Common myeloid progenitor, CD34-positive (primary cell): ENCODE measurements around the gene TLN1.

Experiments used
- CTCF ChIA-PET: fragments of 350-600 bp; sonication (Branson Sonifier 250); formaldehyde crosslinking; loops from one replicate; lab custom pipeline; 2021; ENCODE audit warnings: antibody characterized with exemption; lab: Charles Lee
- POLR2A ChIA-PET: fragments of 350-600 bp; sonication (Branson Sonifier 250); formaldehyde crosslinking; loops from one replicate; lab custom pipeline; 2021; ENCODE audit warnings: antibody characterized with exemption; lab: Charles Lee
- DNase-seq, 3 donors: peaks; one replicate each; pipeline versions ENCODE4 v3.0.0 to v3.0.0-alpha.2; 2013
- H3K27ac ChIP-seq, 2 experiments: 1 replicate in 1 of 2; 2 replicates in 1 of 2; pipeline ENCODE4 v1.7.0; 2013; ENCODE audit warnings: inconsistent platforms in 2 of 2, low read length in 2 of 2, mild to moderate bottlenecking in 2 of 2, low read depth in 1 of 2, moderate library complexity in 1 of 2; ENCODE audit not compliant: severe bottlenecking in 2 of 2, insufficient read depth in 1 of 2, poor library complexity in 1 of 2
- H3K27me3 ChIP-seq, 5 experiments: replicated peaks in 2 of 5; 1 replicate in 3 of 5; 2 replicates in 2 of 5; pipeline versions ENCODE4 v1.6.1 to v1.7.0; 2013; ENCODE audit warnings: low read length in 4 of 5, mild to moderate bottlenecking in 2 of 5, moderate library complexity in 2 of 5, inconsistent platforms in 1 of 5; ENCODE audit not compliant: insufficient read depth in 5 of 5, control insufficient read depth in 4 of 5
- H3K36me3 ChIP-seq, 4 experiments: 1 replicate in 2 of 4; 2 replicates in 2 of 4; pipeline versions ENCODE4 v1.6.1 to v1.7.0; 2013; ENCODE audit warnings: low read length in 3 of 4, control low read depth in 1 of 4, mild to moderate bottlenecking in 1 of 4; ENCODE audit not compliant: control insufficient read depth in 4 of 4, insufficient read depth in 4 of 4
- H3K4me1 ChIP-seq, 4 experiments: 1 replicate in 3 of 4; 2 replicates in 1 of 4; pipeline versions ENCODE4 v1.6.1 to v1.7.1; 2013; ENCODE audit warnings: low read length in 3 of 4, mild to moderate bottlenecking in 3 of 4, control low read depth in 1 of 4, inconsistent platforms in 1 of 4, moderate library complexity in 1 of 4; ENCODE audit not compliant: control insufficient read depth in 4 of 4, insufficient read depth in 4 of 4; ENCODE audit errors: control extremely low read depth in 1 of 4
- H3K4me3 ChIP-seq, 7 experiments: 1 replicate in 4 of 7; 2 replicates in 3 of 7; pipeline versions ENCODE4 v1.5.1 to v1.7.0; 2013; ENCODE audit warnings: mild to moderate bottlenecking in 7 of 7, low read length in 6 of 7, moderate library complexity in 6 of 7, inconsistent platforms in 2 of 7, low read depth in 2 of 7, control low read depth in 1 of 7; ENCODE audit not compliant: insufficient read depth in 4 of 7, control insufficient read depth in 1 of 7; ENCODE audit errors: extremely low read depth in 1 of 7
- H3K9me3 ChIP-seq, 5 experiments: 1 replicate in 4 of 5; 2 replicates in 1 of 5; pipeline versions ENCODE4 v1.6.1 to v1.7.1; 2013; ENCODE audit warnings: low read length in 4 of 5, mild to moderate bottlenecking in 2 of 5, inconsistent platforms in 1 of 5, low read depth in 1 of 5, moderate library complexity in 1 of 5; ENCODE audit not compliant: control insufficient read depth in 4 of 5, insufficient read depth in 2 of 5; ENCODE audit errors: control extremely low read depth in 1 of 5
- WGBS: methylation state at CpG from one replicate; pipeline ENCODE4 v1.1.5; 2013; ENCODE audit not compliant: insufficient coverage; 5-methylcytosine and 5-hydroxymethylcytosine counted together

Gene TLN1

GRCh38 chr9:35682051-35682450 is 49.9 kb downstream of the TLN1 start:
- WGBS = 100% methylated on average over 5 of the region's 6 CpGs
- H3K9me3 ChIP-seq = no peaks in the 10 kb centered on the region
- CTCF ChIA-PET = interaction anchor here (1.0 to 4.8 kb wide), 2 partner anchors 10 to 14 kb away, joined by 4 to 37 read pairs; no protein-coding TSS in a partner anchor
- H3K27ac ChIP-seq = no peak overlapping the region
- H3K27me3 ChIP-seq = no peaks in the 10 kb centered on the region
- H3K4me1 ChIP-seq = no peaks in the 10 kb centered on the region
- peaks cover 0 to 34% (median 6%) of the 10 kb centered on the region in 4 experiments for H3K36me3 ChIP-seq
- POLR2A ChIA-PET = no interaction called here
- no peak overlapping the region for H3K4me3 ChIP-seq
- no peak for DNase-seq

- H3K27me3 ChIP-seq = no peaks in the 10 kb centered on the region
- no peaks in the 10 kb centered on the region for H3K4me1 ChIP-seq
- H3K9me3 ChIP-seq = no peaks in the 10 kb centered on the region
- peaks cover 0 to 34% (median 6%) of the 10 kb centered on the region in 4 experiments for H3K36me3 ChIP-seq
- ChIA-PET CTCF (interaction anchor here (1.0 to 2.8 kb wide), 2 partner anchors 9 to 14 kb away, joined by 4 to 18 read pairs; no protein-coding TSS in a partner anchor), POLR2A (no interaction called here)
- H3K27ac ChIP-seq = no peak overlapping the region
- DNase-seq = no peak
- H3K4me3 ChIP-seq = no peak overlapping the region
- WGBS = 97% methylated on average over 3 of the region's 3 CpGs
These were observed 50.5 kb downstream of the TLN1 start for GRCh38 chr9:35681341-35682002.

GRCh38 chr9:35680331-35681105 is 51.5 kb downstream of the TLN1 start:
- ChIA-PET CTCF (interaction anchor here (0.8 to 2.8 kb wide), 9 partner anchors 10 to 101 kb away, joined by 3 to 18 read pairs (median 4); partner anchors contain the start of gene CCDC107), POLR2A (no interaction called here)
- Histone ChIP-seq H3K4me3 (no peak overlapping the region), H3K27ac (no peak overlapping the region), H3K27me3 (no peaks in the 10 kb centered on the region), H3K36me3 (peaks cover 0 to 33% (median 5%) of the 10 kb centered on the region in 4 experiments), H3K9me3 (no peaks in the 10 kb centered on the region), H3K4me1 (peaks cover 0 to 7% (median 6%) of the 10 kb centered on the region in 4 experiments)
- 87% methylated on average over 11 of the region's 15 CpGs for WGBS
- DNase-seq = no peak

DNA sequence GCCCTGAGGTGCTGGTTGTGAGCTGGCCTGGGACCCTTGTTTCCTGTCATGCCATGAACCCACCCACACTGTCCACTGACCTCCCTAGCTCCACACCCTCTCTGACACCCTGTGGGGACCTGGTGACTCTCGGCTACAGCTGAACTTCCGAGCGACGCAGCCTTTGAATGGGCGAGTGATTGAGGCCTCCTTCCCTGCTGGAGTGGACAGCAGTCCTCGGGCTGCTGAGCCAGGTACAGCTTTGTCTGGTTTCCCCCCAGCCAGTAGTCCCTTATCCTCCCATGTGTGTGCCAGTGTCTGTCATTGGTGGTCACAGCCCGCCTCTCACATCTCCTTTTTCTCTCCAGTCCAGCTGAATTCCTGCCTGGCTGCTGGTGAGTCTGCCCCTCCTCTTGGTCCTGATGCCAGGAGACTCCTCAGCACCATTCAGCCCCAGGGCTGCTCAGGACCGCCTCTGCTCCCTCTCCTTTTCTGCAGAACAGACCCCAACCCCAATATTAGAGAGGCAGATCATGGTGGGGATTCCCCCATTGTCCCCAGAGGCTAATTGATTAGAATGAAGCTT is 52.1 kb downstream of the TLN1 start:
- POLR2A ChIA-PET = no interaction called here
- WGBS = 98% methylated on average over 8 of the region's 8 CpGs
- DNase-seq = no peak
- Histone ChIP-seq H3K4me1 (peaks cover 0 to 12% (median 8%) of the 10 kb centered on the region in 4 experiments), H3K27ac (no peak overlapping the region), H3K36me3 (peaks cover 0 to 26% (median 3%) of the 10 kb centered on the region in 4 experiments), H3K9me3 (no peaks in the 10 kb centered on the region), H3K27me3 (no peaks in the 10 kb centered on the region), H3K4me3 (no peak overlapping the region)
- CTCF ChIA-PET = interaction anchor here (0.8 to 2.8 kb wide), 9 partner anchors 10 to 102 kb away, joined by 3 to 18 read pairs (median 4); partner anchors contain the start of gene CCDC107

GRCh38 chr9:35679091-35679490 is 52.9 kb downstream of the TLN1 start:
- no peak for DNase-seq
- Histone ChIP-seq H3K4me1 (peaks cover 0 to 12% (median 8%) of the 10 kb centered on the region in 4 experiments), H3K36me3 (peaks cover 0 to 18% (median 3%) of the 10 kb centered on the region in 4 experiments), H3K27ac (no peak overlapping the region), H3K4me3 (no peak overlapping the region), H3K9me3 (no peaks in the 10 kb centered on the region), H3K27me3 (peaks cover 0 to 2% (median 0%) of the 10 kb centered on the region in 5 experiments)
- CTCF ChIA-PET = interaction anchor here (1.5 to 2.8 kb wide), 3 partner anchors 12 to 21 kb away, joined by 3 to 18 read pairs (median 4); partner anchors contain the start of gene CCDC107
- WGBS = 100% methylated on average over 3 of the region's 5 CpGs
- POLR2A ChIA-PET = no interaction called here

- Histone ChIP-seq H3K36me3 (no peaks in the 10 kb centered on the region), H3K27me3 (peaks cover 0 to 4% (median 0%) of the 10 kb centered on the region in 5 experiments), H3K4me1 (peaks cover 0 to 12% (median 8%) of the 10 kb centered on the region in 4 experiments), H3K9me3 (no peaks in the 10 kb centered on the region), H3K27ac (no peak overlapping the region), H3K4me3 (peak overlapping the region; percentile 15 to 81 (median 47))
- POLR2A ChIA-PET = interaction anchor here (0.6 to 0.8 kb wide), 2 partner anchors 18 to 19 kb away, joined by 3 read pairs; partner anchors contain the start of genes CCDC107 and RMRP
- peak; percentile 37 to 46 (median 46) for DNase-seq
- WGBS = 9% methylated on average over 38 of the region's 51 CpGs
- CTCF ChIA-PET = interaction anchor here (0.9 to 4.7 kb wide), 12 partner anchors 10 to 64 kb away, joined by 3 to 27 read pairs (median 4); partner anchors contain the start of genes ARHGEF39, SIT1 and TLN1
These were observed 56.1 kb downstream of the TLN1 start for GRCh38 chr9:35675732-35676392.
